Thyroid gland (tissue), 4 donors: ENCODE measurements around the gene GNB5. TPM values are rescaled to one million over a fixed set of nuclear protein-coding genes. Genes with fewer than 3 reads are reported as not detected.
A peak's percentile ranks its signal among the peaks of the same experiment; 100 is the strongest.

Experiments used
- DNase-seq, 2 donors: peaks; one replicate each; pipeline ENCODE4 v3.0.0-alpha.2; 2019
- H3K27ac ChIP-seq, 3 donors: fragments of 200-600 bp; sonication (generic); 1 replicate in 2 of 3; 2 replicates in 1 of 3; pipeline ENCODE4 v1.5.1; 2016 to 2019; ENCODE audit warnings: mild to moderate bottlenecking in 1 of 3, moderate library complexity in 1 of 3
- H3K27me3 ChIP-seq: fragments of 200-600 bp; sonication (generic); one replicate; pipeline ENCODE4 v1.5.1; 2019
- H3K36me3 ChIP-seq, 2 donors: fragments of 200-600 bp; sonication (generic); one replicate each; pipeline ENCODE4 v1.5.1; 2016 to 2019
- H3K4me1 ChIP-seq, 2 donors: fragments of 200-600 bp; sonication (generic); one replicate each; pipeline ENCODE4 v1.5.1; 2017 to 2019
- H3K4me3 ChIP-seq, 3 donors: fragments of 200-600 bp; sonication (generic); replicated peaks in 1 of 3; 1 replicate in 2 of 3; 2 replicates in 1 of 3; pipeline ENCODE4 v1.5.1; 2016; ENCODE audit warnings: mild to moderate bottlenecking in 1 of 3
- H3K9me3 ChIP-seq: fragments of 200-600 bp; sonication (generic); one replicate; pipeline ENCODE4 v1.5.1; 2017
- POLR2A ChIP-seq, 2 donors: fragments of 450-650 bp; IDR thresholded peaks; one replicate each; pipeline ENCODE4 v1.6.1; 2017; ENCODE audit warnings: antibody characterized with exemption in 2 of 2, mild to moderate bottlenecking in 2 of 2, moderate library complexity in 1 of 2
- WGBS, 2 donors: methylation state at CpG; one replicate each; pipeline ENCODE4 v1.1.5; 2017; 5-methylcytosine and 5-hydroxymethylcytosine counted together
- intact Hi-C: fragments of 100-400 bp; cut with DNase I; formaldehyde crosslinking; loops from one replicate; pipeline ENCODE4 v1.15.1; 2023
- total RNA-seq, 4 donors: library from RNA; depleted of rRNA; stranded (reverse); fragments of >200 nt; gene quantifications; one replicate each; pipeline ENCODE4 v1.2.3, GENCODE V29; 2016
- TF ChIP-seq, protein P1 (sequence below), 6 experiments: fragments of 200-600 bp in 3 of 6; fragments of 450-650 bp in 3 of 6; sonication (generic) in 3 of 6; IDR thresholded peaks; one replicate each; pipeline ENCODE4 v1.5.1; 2016 to 2019; ENCODE audit warnings: antibody characterized with exemption in 6 of 6, mild to moderate bottlenecking in 2 of 6, inconsistent platforms in 1 of 6, moderate library complexity in 1 of 6

The GNB5 gene
- total RNA-seq, 4 donors from 2014 or later: 49.6 to 62.1 (median 54.4) TPM

DNA sequence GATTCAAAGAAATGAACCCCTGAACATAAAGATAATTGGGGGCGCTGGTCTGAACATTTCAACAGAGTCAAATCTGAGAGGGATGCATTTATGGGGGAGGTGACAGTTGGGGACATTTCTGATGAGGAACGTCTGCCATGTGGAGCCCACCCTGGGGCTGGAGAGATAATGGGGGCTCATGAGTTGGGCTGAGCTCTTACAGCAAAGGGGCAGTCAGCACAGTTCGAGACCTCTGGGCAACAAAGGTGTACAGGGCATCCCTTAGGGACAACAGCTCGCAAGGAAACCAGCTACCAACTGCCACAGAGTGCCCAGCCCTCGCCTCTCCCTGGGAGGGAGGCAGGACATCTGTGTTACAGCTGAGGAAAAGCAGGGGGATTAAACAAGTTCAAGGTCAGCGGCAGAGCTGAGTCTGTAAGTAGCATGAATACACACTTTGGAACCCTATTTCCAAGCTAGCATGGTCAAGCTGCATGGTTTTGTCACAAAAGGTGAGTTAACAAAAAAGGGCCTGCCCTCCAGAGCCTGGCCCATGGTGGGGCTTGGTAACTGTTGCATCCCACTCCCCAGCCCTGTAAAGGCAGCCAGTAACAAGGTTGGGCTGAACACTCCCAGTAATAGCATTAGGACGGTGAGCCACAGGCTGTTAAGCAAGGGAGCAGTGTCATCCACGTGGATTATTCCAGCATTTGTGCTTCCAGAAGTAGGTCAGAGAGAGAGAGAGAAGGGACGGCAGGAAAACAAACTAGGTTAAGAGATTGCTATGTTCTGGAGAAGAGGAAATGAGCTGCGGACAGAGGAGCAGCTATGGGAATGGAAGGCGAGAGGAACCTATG is 4.3 kb downstream of the GNB5 start:
- H3K27me3 ChIP-seq: no peaks in the 10 kb centered on the region
- intact Hi-C loops: no loop called here
- WGBS, 2 donors: 79 to 81% methylated on average over 11 of the region's 11 CpGs
- no peak overlapping the region for H3K4me3 ChIP-seq
- no peak overlapping the region for H3K27ac ChIP-seq
- H3K9me3 ChIP-seq: no peaks in the 10 kb centered on the region
- no peak for TF ChIP-seq POLR2A (IDR thresholded peaks at IDR 0.05)
- TF ChIP-seq, protein P1, sequence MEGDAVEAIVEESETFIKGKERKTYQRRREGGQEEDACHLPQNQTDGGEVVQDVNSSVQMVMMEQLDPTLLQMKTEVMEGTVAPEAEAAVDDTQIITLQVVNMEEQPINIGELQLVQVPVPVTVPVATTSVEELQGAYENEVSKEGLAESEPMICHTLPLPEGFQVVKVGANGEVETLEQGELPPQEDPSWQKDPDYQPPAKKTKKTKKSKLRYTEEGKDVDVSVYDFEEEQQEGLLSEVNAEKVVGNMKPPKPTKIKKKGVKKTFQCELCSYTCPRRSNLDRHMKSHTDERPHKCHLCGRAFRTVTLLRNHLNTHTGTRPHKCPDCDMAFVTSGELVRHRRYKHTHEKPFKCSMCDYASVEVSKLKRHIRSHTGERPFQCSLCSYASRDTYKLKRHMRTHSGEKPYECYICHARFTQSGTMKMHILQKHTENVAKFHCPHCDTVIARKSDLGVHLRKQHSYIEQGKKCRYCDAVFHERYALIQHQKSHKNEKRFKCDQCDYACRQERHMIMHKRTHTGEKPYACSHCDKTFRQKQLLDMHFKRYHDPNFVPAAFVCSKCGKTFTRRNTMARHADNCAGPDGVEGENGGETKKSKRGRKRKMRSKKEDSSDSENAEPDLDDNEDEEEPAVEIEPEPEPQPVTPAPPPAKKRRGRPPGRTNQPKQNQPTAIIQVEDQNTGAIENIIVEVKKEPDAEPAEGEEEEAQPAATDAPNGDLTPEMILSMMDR (IDR thresholded peaks at IDR 0.05): no peak
- H3K36me3 ChIP-seq: no peaks in the 10 kb centered on the region
- H3K4me1 ChIP-seq: no peaks in the 10 kb centered on the region
- no peak for DNase-seq

- no peak for DNase-seq
- 90 to 92% methylated on average over 7 of the region's 7 CpGs for WGBS, 2 donors
- H3K4me3 ChIP-seq: no peak overlapping the region
- H3K27ac ChIP-seq: no peak overlapping the region
- H3K4me1 ChIP-seq: peaks cover 4 to 6% of the 10 kb centered on the region in 2 donors
- H3K27me3 ChIP-seq: no peaks in the 10 kb centered on the region
- intact Hi-C loops: no loop called here
- TF ChIP-seq POLR2A (IDR thresholded peaks at IDR 0.05): no peak
- TF ChIP-seq, protein P1 (IDR thresholded peaks at IDR 0.05): no peak
- no peaks in the 10 kb centered on the region for H3K36me3 ChIP-seq
- H3K9me3 ChIP-seq: no peaks in the 10 kb centered on the region
Measured at GRCh38 chr15:52185151-52185561, 6.0 kb downstream of the GNB5 start.

DNA sequence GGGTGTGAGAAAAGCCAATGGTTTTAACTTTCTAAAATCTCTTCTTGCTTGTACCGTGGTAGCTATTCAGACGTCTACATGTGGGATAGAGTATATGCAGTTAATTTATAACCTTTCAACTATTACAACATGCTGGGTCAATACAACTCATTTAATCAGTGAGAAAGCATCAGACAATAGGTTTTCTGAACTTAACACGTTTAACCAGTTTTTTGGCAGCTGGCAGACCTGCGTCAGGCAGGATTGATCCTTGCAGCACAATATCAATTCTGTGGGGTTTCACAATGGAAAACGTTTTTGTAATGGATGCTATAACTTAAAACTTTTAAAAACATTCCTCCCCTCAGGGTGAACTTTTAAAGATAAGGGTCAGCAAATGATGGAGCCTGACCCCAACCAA is 6.5 kb downstream of the GNB5 start:
- H3K9me3 ChIP-seq: no peaks in the 10 kb centered on the region
- no peak for TF ChIP-seq POLR2A (IDR thresholded peaks at IDR 0.05)
- TF ChIP-seq, protein P1 (IDR thresholded peaks at IDR 0.05): no peak
- no peaks in the 10 kb centered on the region for H3K36me3 ChIP-seq
- H3K27ac ChIP-seq: no peak overlapping the region
- H3K4me1 ChIP-seq: peaks cover 6% of the 10 kb centered on the region in 2 donors
- no peaks in the 10 kb centered on the region for H3K27me3 ChIP-seq
- no peak overlapping the region for H3K4me3 ChIP-seq
- WGBS, 2 donors: 72 to 75% methylated on average over 5 of the region's 5 CpGs
- DNase-seq: no peak
- intact Hi-C loops: no loop called here

- Histone ChIP-seq H3K4me1 (peaks cover 8 to 10% of the 10 kb centered on the region in 2 donors), H3K4me3 (no peak overlapping the region), H3K9me3 (no peaks in the 10 kb centered on the region), H3K27me3 (no peaks in the 10 kb centered on the region), H3K36me3 (no peaks in the 10 kb centered on the region), H3K27ac (no peak overlapping the region)
- intact Hi-C loops: no loop called here
- peak; percentile 28 to 35 for DNase-seq
- TF ChIP-seq POLR2A (IDR thresholded peaks at IDR 0.05): no peak
- TF ChIP-seq, protein P1 (IDR thresholded peaks at IDR 0.05): peak; percentile 29 to 63 (median 47)
- WGBS, 2 donors: 52 to 63% methylated on average over 2 of the region's 2 CpGs
Measured at GRCh38 chr15:52183562-52184173, 7.5 kb downstream of the GNB5 start.
